A172 (cell line): ENCODE measurements around the gene TM2D1. TPM values are rescaled to one million over a fixed set of nuclear protein-coding genes. Genes with fewer than 3 reads are reported as not detected.
A peak's percentile ranks its signal among the peaks of the same experiment; 100 is the strongest.
"Not testable (repeated sequence)": the region's sequence is repeated elsewhere in the genome, so short reads cannot be mapped to it uniquely, and the experiment has no call there.

ENCODE experiments used
- DNase-seq: peaks from one replicate; pipeline ENCODE4 v3.0.0-alpha.2; 2015; ENCODE audit warnings: low spot score
- total RNA-seq: library from RNA; depleted of rRNA; stranded (reverse); fragments of >200 nt; shearing (Covaris generic); gene quantifications from 2 replicates; pipeline ENCODE4 v1.2.3, GENCODE V29; 2014; rRNA removed

TM2D1 gene
- total RNA-seq = 63.0 and 79.6 TPM in 2 replicates

- peak; percentile 78 for DNase-seq
These were observed at the start of gene TM2D1 for GRCh38 chr1:61724813-61725694. TM2D1 (minus strand) TSS chr1:61725141; CDS start chr1:61725120, 21 bp downstream.

GRCh38 chr1:61770131-61770530, 45.2 kb upstream of the TM2D1 start:
- no peak for DNase-seq

- no peak for DNase-seq
These were observed 33.0 kb upstream of the TM2D1 start for GRCh38 chr1:61757950-61758349.

- DNase-seq = no peak
These were observed 31.8 kb upstream of the TM2D1 start for GRCh38 chr1:61756773-61757172.

GRCh38 chr1:61754545-61754944, 29.6 kb upstream of the TM2D1 start:
- DNase-seq = no peak

- no peak for DNase-seq
These were observed 29.1 kb upstream of the TM2D1 start for GRCh38 chr1:61753998-61754508.

GRCh38 chr1:61752921-61753389, 28.0 kb upstream of the TM2D1 start:
- DNase-seq = no peak

GRCh38 chr1:61749574-61749973, 24.6 kb upstream of the TM2D1 start:
- DNase-seq = no peak

GRCh38 chr1:61748566-61748965, 23.6 kb upstream of the TM2D1 start:
- DNase-seq = no peak

GRCh38 chr1:61746813-61747212, 21.9 kb upstream of the TM2D1 start:
- no peak for DNase-seq

GRCh38 chr1:61743716-61744580, 19.0 kb upstream of the TM2D1 start:
- DNase-seq = no peak

GRCh38 chr1:61743431-61743705, 18.4 kb upstream of the TM2D1 start:
- no peak for DNase-seq

GRCh38 chr1:61742620-61743430, 17.9 kb upstream of the TM2D1 start:
- DNase-seq = peak; percentile 21

- DNase-seq = peak; percentile 18
These were observed 17.0 kb upstream of the TM2D1 start, which contains the start of gene PATJ for GRCh38 chr1:61741711-61742619. PATJ (plus strand) TSS chr1:61742480; CDS start chr1:61762893, 20,413 bp downstream.

- no peak for DNase-seq
These were observed 16.1 kb upstream of the TM2D1 start for GRCh38 chr1:61740751-61741700.

GRCh38 chr1:61732726-61733125, 7.8 kb upstream of the TM2D1 start:
- no peak for DNase-seq

GRCh38 chr1:61730679-61731078, 5.7 kb upstream of the TM2D1 start:
- DNase-seq = not testable (repeated sequence)

GRCh38 chr1:61727544-61727943, 2.6 kb upstream of the TM2D1 start:
- no peak for DNase-seq

GRCh38 chr1:61724506-61724812, 482 bp downstream of the TM2D1 start:
- no peak for DNase-seq
